ENCODE measurements around the gene KDM2B. TPM values are rescaled to one million over a fixed set of nuclear protein-coding genes. Genes with fewer than 3 reads are reported as not detected.

Gene KDM2B
- total RNA-seq, 3 donors from 2014 or later, result 12.3 to 26.8 (median 16.7) TPM

DNA sequence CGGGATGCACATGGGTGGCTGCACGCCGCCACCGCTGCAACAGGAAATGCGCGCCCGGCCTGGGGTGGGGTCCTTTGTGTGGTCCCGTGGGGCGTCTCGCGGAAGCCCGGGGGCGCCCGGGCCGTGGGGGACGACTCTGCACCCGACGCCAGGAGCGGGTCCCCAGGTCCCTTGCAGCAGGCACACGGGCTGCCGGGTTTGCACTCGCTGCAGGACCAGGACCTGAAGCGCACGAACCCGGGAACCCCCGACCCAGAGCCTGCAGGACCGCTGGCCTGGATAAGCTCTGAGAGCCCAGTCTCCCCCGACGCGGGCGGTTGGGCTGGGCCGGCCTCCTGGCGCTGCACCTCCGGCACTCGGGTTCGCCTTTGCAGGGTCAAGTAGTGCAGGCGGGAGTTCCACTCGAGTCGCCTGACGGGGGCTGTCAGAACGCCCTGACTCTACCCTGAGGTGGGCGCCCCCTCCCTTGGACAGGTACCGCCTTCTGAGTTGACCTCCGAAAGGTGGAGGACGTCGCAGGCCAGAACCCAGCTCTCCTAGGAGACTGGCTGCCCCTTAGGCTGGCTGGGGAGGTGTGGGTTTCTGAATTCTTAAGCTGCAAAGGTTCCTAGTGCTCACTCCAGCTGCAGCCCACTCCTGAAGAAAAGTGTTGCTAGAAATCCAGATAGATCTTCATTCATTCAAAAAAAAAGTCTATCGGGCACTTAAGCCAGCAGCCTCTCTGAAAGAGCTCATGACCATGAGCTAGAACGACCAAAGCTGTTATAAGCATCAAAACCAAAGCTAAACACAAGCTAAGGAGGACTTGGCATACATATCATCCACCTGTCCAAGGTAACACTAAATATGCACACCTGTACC, 113.0 kb downstream of the KDM2B start:
- Histone ChIP-seq H3K4me1 (no peaks in the 10 kb centered on the region), H3K27me3 (no peaks in the 10 kb centered on the region), H3K4me3 (peak overlapping the region; percentile 52 to 96 (median 69)), H3K9me3 (no peaks in the 10 kb centered on the region), H3K36me3 (no peaks in the 10 kb centered on the region), H3K27ac (peak overlapping the region in 1 of 2 donors; percentile 93)
- peak in 1 of 2 donors; percentile 27 for DNase-seq (ENCODE audit: low spot score in 2 of 2)
- intact Hi-C loops (cut with DNase I; ENCODE audit: low total_unique reads), result loop anchor here (5.0 kb wide), 1 partner anchor 1034 kb away; the partner anchor contains the start of gene ZCCHC8
- TF ChIP-seq POLR2AphosphoS5 (IDR thresholded peaks at IDR 0.05), result no peak
- no peak for TF ChIP-seq POLR2A (IDR thresholded peaks at IDR 0.05)
- TF ChIP-seq, protein P1, sequence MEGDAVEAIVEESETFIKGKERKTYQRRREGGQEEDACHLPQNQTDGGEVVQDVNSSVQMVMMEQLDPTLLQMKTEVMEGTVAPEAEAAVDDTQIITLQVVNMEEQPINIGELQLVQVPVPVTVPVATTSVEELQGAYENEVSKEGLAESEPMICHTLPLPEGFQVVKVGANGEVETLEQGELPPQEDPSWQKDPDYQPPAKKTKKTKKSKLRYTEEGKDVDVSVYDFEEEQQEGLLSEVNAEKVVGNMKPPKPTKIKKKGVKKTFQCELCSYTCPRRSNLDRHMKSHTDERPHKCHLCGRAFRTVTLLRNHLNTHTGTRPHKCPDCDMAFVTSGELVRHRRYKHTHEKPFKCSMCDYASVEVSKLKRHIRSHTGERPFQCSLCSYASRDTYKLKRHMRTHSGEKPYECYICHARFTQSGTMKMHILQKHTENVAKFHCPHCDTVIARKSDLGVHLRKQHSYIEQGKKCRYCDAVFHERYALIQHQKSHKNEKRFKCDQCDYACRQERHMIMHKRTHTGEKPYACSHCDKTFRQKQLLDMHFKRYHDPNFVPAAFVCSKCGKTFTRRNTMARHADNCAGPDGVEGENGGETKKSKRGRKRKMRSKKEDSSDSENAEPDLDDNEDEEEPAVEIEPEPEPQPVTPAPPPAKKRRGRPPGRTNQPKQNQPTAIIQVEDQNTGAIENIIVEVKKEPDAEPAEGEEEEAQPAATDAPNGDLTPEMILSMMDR (IDR thresholded peaks at IDR 0.05), result no peak

DNA sequence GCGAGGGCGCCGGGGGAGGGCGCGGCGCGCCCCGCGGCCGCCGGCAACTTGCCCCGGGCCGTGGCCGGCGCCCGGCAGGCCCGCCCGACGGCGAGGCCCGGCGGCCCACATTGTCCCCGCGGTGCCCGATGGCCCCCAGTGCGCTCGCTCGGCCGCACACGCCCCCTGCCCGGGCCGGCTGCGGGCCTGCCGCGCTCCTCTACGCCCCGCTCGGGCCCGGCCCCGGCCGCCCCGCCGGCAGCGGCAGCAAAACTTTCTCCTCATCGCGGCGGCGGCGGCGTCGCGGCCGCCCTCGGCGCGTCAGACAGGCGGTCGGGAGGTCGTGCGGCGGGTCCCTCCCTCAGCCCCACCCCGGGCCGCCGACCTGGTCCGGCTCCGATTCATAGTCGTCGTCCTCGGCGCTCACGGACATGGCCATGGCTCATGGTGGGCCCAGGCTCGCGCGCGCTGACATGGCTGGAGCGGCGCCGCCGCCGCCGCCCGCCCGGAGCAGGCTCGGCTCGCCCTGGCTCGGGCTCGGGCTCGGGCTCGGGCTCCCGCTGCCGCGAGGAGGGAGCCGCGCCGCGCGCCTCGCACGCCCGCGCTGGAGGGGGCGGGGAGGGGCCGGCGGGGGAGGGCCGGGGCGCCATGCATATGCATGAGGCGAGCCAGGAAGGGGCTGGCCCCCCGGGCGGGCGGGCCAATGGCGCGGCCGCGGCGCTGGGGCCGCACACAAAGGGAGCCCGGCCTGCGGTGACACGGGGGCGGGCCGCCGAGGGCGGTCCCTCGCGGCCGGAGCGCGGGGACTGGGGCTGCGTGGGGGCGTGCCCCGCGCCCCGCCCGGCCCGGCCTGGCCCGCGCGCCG, 113.8 kb downstream of the KDM2B start:
- peak overlapping the region; percentile 52 to 96 (median 69) for H3K4me3 ChIP-seq
- no peaks in the 10 kb centered on the region for H3K27me3 ChIP-seq
- peak overlapping the region; percentile 80 to 93 for H3K27ac ChIP-seq
- no peaks in the 10 kb centered on the region for H3K36me3 ChIP-seq
- intact Hi-C loops (cut with DNase I; ENCODE audit: low total_unique reads), result loop anchor here (5.0 kb wide), 1 partner anchor 1035 kb away; the partner anchor contains the start of gene ZCCHC8
- TF ChIP-seq, protein P1 (IDR thresholded peaks at IDR 0.05), result no peak
- TF ChIP-seq POLR2A (IDR thresholded peaks at IDR 0.05) (no peak), POLR2AphosphoS5 (IDR thresholded peaks at IDR 0.05) (no peak)
- DNase-seq (ENCODE audit: low spot score in 2 of 2), result peak; percentile 84 to 87
- no peaks in the 10 kb centered on the region for H3K9me3 ChIP-seq
- H3K4me1 ChIP-seq, result no peaks in the 10 kb centered on the region

DNA sequence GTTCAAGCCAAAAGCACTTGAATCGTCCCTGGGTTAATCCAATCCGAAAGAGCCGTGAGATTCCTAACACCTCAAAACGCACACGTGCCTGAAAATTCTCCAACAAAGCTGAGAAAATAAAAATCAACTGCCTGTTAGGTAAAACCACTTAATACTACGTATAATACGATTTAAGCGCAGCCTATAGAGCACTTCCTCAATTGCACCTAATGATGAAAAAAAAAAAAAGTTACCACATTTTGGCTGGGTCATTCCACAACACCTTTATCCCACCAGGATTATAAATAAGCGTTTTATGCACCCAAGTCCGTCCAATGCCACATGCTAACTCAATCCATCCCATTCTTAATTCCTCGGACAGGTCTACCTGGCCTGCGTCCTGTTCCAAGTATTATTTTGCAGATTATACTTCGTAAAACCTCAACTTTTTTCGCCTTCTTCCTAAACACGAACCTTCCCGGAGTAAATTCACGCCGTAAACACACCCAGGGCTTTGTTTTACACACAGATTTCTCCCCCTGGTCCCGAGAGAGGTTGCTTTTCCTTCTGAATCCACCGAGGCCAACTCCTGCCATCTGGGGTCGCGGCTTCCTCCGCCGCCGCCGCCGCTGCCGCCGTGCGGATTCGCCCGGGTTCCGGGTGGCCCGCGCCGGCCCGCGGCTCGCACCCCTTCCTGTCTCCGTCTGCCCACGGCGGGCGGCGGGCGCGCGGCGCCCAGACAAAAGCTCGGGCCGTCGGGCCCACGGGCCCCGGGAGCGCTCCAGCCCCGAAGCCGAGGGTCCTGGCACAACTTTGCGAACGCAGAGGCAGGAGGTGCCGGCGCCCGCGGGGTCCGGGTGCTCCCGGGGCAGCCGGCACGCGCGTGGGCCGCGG, 114.7 kb downstream of the KDM2B start:
- intact Hi-C loops (cut with DNase I; ENCODE audit: low total_unique reads), result loop anchor here (5.0 kb wide), 1 partner anchor 1036 kb away; the partner anchor contains the start of gene ZCCHC8
- H3K4me1 ChIP-seq, result no peaks in the 10 kb centered on the region
- peak overlapping the region; percentile 51 to 93 for H3K27ac ChIP-seq
- no peak for DNase-seq (ENCODE audit: low spot score in 2 of 2)
- peak overlapping the region; percentile 52 to 96 (median 69) for H3K4me3 ChIP-seq
- H3K27me3 ChIP-seq, result no peaks in the 10 kb centered on the region
- H3K36me3 ChIP-seq, result no peaks in the 10 kb centered on the region
- no peak for TF ChIP-seq POLR2A (IDR thresholded peaks at IDR 0.05)
- TF ChIP-seq, protein P1 (IDR thresholded peaks at IDR 0.05), result no peak
- TF ChIP-seq POLR2AphosphoS5 (IDR thresholded peaks at IDR 0.05), result no peak
- no peaks in the 10 kb centered on the region for H3K9me3 ChIP-seq

DNA sequence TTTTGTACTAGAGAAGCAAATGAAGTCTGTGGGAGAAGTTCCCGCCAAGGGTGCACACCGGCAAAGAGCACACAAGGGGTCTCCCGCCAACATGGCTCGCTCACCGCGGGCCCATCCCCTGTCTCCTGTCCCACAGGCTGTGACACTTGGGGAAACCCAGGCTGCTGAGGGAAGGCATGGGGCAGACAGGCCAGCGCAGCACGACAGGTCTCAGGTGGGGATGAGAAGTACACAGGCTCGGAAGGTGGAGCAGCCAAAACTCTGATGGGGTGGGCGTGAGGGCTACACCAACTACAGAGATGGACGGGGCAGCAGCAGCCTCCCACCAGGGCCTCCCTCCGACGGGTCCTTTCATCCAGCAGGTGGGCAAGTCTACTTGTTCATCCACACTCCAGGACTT, 116.5 kb downstream of the KDM2B start:
- DNase-seq (ENCODE audit: low spot score in 2 of 2), result no peak
- Histone ChIP-seq H3K4me3 (no peak overlapping the region), H3K36me3 (no peaks in the 10 kb centered on the region), H3K9me3 (no peaks in the 10 kb centered on the region), H3K4me1 (no peaks in the 10 kb centered on the region), H3K27me3 (no peaks in the 10 kb centered on the region), H3K27ac (no peak overlapping the region)
- no peak for TF ChIP-seq POLR2A (IDR thresholded peaks at IDR 0.05)
- TF ChIP-seq, protein P1 (IDR thresholded peaks at IDR 0.05), result no peak
- TF ChIP-seq POLR2AphosphoS5 (IDR thresholded peaks at IDR 0.05), result no peak
- intact Hi-C loops (cut with DNase I; ENCODE audit: low total_unique reads), result no loop called here

Data from breast epithelium (tissue), 4 donors.